OCI-LY1 (cell line): Measurements from ENCODE around the gene LAMA3.

ENCODE experiments used
- H2AFZ ChIP-seq: fragments of 200-600 bp; sonication (generic), shearing (Covaris generic); 2 replicates; pipeline ENCODE4 v1.6.0; 2014; ENCODE audit warnings: antibody characterized with exemption, mild to moderate bottlenecking, low read length
- H3F3A ChIP-seq: fragments of 200-600 bp; sonication (generic), shearing (Covaris generic); 2 replicates; pipeline ENCODE4 v1.6.0; 2014; ENCODE audit warnings: mild to moderate bottlenecking, antibody characterized with exemption, low read length, moderate library complexity; ENCODE audit not compliant: insufficient read depth
- H3K27ac ChIP-seq: fragments of 200-600 bp; sonication (generic); 2 replicates; pipeline ENCODE4 v1.5.1; 2014; ENCODE audit warnings: low read length, mixed run types, mild to moderate bottlenecking, low read depth; ENCODE audit not compliant: poor library complexity, severe bottlenecking
- H3K27me3 ChIP-seq: fragments of 200-600 bp; sonication (generic); 2 replicates; pipeline ENCODE4 v1.6.0; 2014; ENCODE audit warnings: antibody characterized with exemption, mild to moderate bottlenecking, low read length, moderate library complexity; ENCODE audit not compliant: insufficient read depth
- H3K36me3 ChIP-seq: fragments of 200-600 bp; sonication (generic); 2 replicates; pipeline ENCODE4 v1.6.1; 2014; ENCODE audit warnings: mild to moderate bottlenecking, antibody characterized with exemption, low read length, moderate library complexity, mixed read lengths; ENCODE audit not compliant: insufficient read depth
- H3K4me1 ChIP-seq: fragments of 200-600 bp; sonication (generic); 2 replicates; pipeline ENCODE4 v1.5.1; 2014; ENCODE audit warnings: mild to moderate bottlenecking, low read length, moderate library complexity; ENCODE audit not compliant: insufficient read depth, severe bottlenecking
- H3K4me2 ChIP-seq: fragments of 200-600 bp; sonication (generic), shearing (Covaris generic); 2 replicates; pipeline ENCODE4 v1.6.1; 2014; ENCODE audit warnings: low read length
- H3K4me3 ChIP-seq: fragments of 200-600 bp; sonication (generic); 2 replicates; pipeline ENCODE4 v1.5.1; 2014; ENCODE audit warnings: low read length, low read depth, mild to moderate bottlenecking, mixed read lengths; ENCODE audit not compliant: poor library complexity, severe bottlenecking
- H3K79me2 ChIP-seq: fragments of 200-600 bp; shearing (Covaris generic); 2 replicates; pipeline ENCODE4 v1.6.1; 2016; ENCODE audit warnings: mixed run types, low read length, mixed read lengths; ENCODE audit not compliant: insufficient read depth
- H3K9ac ChIP-seq: fragments of 200-600 bp; sonication (generic), shearing (Covaris generic); 2 replicates; pipeline ENCODE4 v1.6.1; 2014; ENCODE audit warnings: mild to moderate bottlenecking, low read length, mixed read lengths
- H3K9me2 ChIP-seq: fragments of 200-600 bp; sonication (generic), shearing (Covaris generic); 2 replicates; pipeline ENCODE4 v1.6.1; 2014; ENCODE audit warnings: low read depth, mild to moderate bottlenecking, low read length, mixed read lengths
- H3K9me3 ChIP-seq: fragments of 200-600 bp; shearing (Covaris generic); 2 replicates; pipeline ENCODE4 v1.6.1; 2014; ENCODE audit warnings: low read length, mixed read lengths
- H4K20me1 ChIP-seq: fragments of 200-600 bp; sonication (generic), shearing (Covaris generic); 2 replicates; pipeline ENCODE4 v1.6.0; 2016; ENCODE audit warnings: mild to moderate bottlenecking, low read length; ENCODE audit not compliant: insufficient read depth
- EZH2 ChIP-seq: fragments of 200-600 bp; sonication (generic), shearing (Covaris generic); IDR thresholded peaks from 2 replicates; pipeline ENCODE4 v1.8.0; 2017; ENCODE audit warnings: borderline replicate concordance, mixed run types, mild to moderate bottlenecking, antibody characterized with exemption, low read length, moderate library complexity, mixed read lengths
- TF ChIP-seq, protein P1 (sequence below): fragments of 200-600 bp; sonication (generic), shearing (Covaris generic); IDR thresholded peaks from 2 replicates; pipeline ENCODE4 v1.5.1; 2017; ENCODE audit warnings: mild to moderate bottlenecking, antibody characterized with exemption, low read length, moderate library complexity, mixed read lengths

The LAMA3 gene

DNA sequence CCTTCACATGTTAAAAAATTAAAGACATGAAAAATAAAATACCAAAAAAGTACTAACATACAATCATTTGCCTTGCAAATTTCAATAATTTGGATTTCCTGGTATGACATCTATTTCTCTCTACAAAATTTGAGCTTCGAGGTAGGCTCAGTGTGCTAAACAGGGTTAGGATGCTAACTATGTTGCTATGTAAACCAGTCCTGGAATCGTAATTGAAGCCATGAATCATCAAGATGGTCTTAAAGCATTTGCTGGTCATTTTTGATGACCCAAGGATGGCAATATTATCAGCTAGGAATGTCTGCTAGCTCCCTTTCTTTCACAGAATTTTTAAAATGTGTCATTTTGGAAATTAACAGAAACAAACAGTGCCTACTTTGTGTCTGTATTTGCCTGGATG lies 217.4 kb downstream of the LAMA3 start:
- H3K36me3 ChIP-seq = no peaks in the 10 kb centered on the region
- TF ChIP-seq, protein P1, sequence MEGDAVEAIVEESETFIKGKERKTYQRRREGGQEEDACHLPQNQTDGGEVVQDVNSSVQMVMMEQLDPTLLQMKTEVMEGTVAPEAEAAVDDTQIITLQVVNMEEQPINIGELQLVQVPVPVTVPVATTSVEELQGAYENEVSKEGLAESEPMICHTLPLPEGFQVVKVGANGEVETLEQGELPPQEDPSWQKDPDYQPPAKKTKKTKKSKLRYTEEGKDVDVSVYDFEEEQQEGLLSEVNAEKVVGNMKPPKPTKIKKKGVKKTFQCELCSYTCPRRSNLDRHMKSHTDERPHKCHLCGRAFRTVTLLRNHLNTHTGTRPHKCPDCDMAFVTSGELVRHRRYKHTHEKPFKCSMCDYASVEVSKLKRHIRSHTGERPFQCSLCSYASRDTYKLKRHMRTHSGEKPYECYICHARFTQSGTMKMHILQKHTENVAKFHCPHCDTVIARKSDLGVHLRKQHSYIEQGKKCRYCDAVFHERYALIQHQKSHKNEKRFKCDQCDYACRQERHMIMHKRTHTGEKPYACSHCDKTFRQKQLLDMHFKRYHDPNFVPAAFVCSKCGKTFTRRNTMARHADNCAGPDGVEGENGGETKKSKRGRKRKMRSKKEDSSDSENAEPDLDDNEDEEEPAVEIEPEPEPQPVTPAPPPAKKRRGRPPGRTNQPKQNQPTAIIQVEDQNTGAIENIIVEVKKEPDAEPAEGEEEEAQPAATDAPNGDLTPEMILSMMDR = no peak
- TF ChIP-seq EZH2 = no peak

DNA sequence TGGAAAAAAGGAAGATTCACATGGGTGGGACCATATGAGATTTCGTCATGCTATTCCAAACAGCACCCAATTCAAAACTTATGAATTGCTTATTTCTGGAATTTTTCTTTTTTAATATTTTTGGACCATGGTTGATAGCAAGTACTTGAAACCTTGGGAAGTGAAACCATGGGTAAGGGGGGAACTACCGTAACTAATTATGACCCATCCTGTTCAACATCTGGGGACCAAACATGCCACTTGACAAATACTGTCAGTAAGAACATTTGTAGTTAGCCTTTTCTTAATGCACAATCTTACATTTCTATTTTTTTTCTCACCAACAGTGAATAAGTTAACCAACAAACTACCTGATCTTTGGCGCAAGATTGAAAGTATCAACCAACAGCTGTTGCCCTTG lies 219.6 kb downstream of the LAMA3 start:
- no peak overlapping the region for H3K27ac ChIP-seq
- no peak overlapping the region for H3K4me2 ChIP-seq
- TF ChIP-seq, protein P1 = no peak
- no peak for TF ChIP-seq EZH2

More for the DNA sequence above, 217.4 kb downstream of the LAMA3 start:
- H3K4me1 ChIP-seq = no peaks in the 10 kb centered on the region
- H4K20me1 ChIP-seq = no peaks in the 10 kb centered on the region
- H3K9me2 ChIP-seq = no peaks in the 10 kb centered on the region
- no peak overlapping the region for H3K4me3 ChIP-seq
- H3K27ac ChIP-seq = no peak overlapping the region
- no peak overlapping the region for H3K9ac ChIP-seq
- no peaks in the 10 kb centered on the region for H3K9me3 ChIP-seq
- no peaks in the 10 kb centered on the region for H3K79me2 ChIP-seq
- H2AFZ ChIP-seq = no peak overlapping the region
- H3K4me2 ChIP-seq = no peak overlapping the region
- no peaks in the 10 kb centered on the region for H3F3A ChIP-seq
- H3K27me3 ChIP-seq = no peaks in the 10 kb centered on the region

DNA sequence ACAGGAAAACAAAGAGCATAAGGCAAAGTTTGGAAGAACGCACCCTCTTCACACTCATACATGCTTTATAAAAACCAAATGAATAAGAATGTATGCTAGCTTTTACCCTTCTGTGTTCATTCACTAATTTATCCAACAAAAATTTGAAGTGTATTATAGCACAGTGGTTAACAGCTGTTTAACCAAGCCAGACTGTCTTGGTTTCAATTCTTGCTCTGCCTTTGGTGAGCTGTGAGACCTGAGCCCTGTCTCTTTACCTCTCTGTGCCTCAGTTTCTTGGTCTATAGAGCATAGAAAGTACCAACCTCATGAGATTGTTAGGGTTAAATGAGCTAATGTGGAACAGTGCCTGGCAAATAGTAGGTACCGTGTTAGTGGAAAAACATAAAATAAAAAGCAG lies 220.8 kb downstream of the LAMA3 start:
- no peaks in the 10 kb centered on the region for H3F3A ChIP-seq
- H3K27me3 ChIP-seq = no peaks in the 10 kb centered on the region
- no peaks in the 10 kb centered on the region for H3K36me3 ChIP-seq
- no peaks in the 10 kb centered on the region for H3K79me2 ChIP-seq
- TF ChIP-seq, protein P1 = no peak
- no peak for TF ChIP-seq EZH2
- no peak overlapping the region for H2AFZ ChIP-seq
- H3K27ac ChIP-seq = no peak overlapping the region
- no peaks in the 10 kb centered on the region for H3K9me3 ChIP-seq
- H3K4me1 ChIP-seq = no peaks in the 10 kb centered on the region
- H4K20me1 ChIP-seq = no peaks in the 10 kb centered on the region
- no peak overlapping the region for H3K9ac ChIP-seq
- H3K9me2 ChIP-seq = no peaks in the 10 kb centered on the region
- no peak overlapping the region for H3K4me2 ChIP-seq
- H3K4me3 ChIP-seq = no peak overlapping the region

More for the DNA sequence above, 219.6 kb downstream of the LAMA3 start:
- no peaks in the 10 kb centered on the region for H4K20me1 ChIP-seq
- H3K79me2 ChIP-seq = no peaks in the 10 kb centered on the region
- no peak overlapping the region for H3K4me3 ChIP-seq
- H3K9me3 ChIP-seq = no peaks in the 10 kb centered on the region
- no peaks in the 10 kb centered on the region for H3K36me3 ChIP-seq
- no peaks in the 10 kb centered on the region for H3K9me2 ChIP-seq
- no peak overlapping the region for H3K9ac ChIP-seq
- H3K27me3 ChIP-seq = no peaks in the 10 kb centered on the region
- no peak overlapping the region for H2AFZ ChIP-seq
- H3F3A ChIP-seq = no peaks in the 10 kb centered on the region
- H3K4me1 ChIP-seq = no peaks in the 10 kb centered on the region
